Caco-2 (cell line): ENCODE data around the gene ZNF385A. TPM values are rescaled to one million over a fixed set of nuclear protein-coding genes. Genes with fewer than 3 reads are reported as not detected.

Source experiments
- BruUV-seq: library from RNA; stranded (reverse); fragments of 400-500 nt; replicated peaks from 2 replicates; lab custom pipeline; 2021; lab: Mats Ljungman, UMichigan
- CTCF ChIA-PET: fragments of 300-600 bp; sonication (Branson Sonifier 250); formaldehyde crosslinking; loops from one replicate; lab custom pipeline; 2022; ENCODE audit warnings: antibody characterized with exemption; lab: Charles Lee
- POLR2A ChIA-PET: fragments of 300-600 bp; sonication (Branson Sonifier 250); formaldehyde crosslinking; loops from one replicate; lab custom pipeline; 2022; ENCODE audit warnings: antibody characterized with exemption; lab: Charles Lee
- DNase-seq, 2 experiments: peaks; one replicate each; pipeline versions ENCODE4 v3.0.0 to v3.0.0-alpha.2; 2020 to 2022
- H3K27me3 ChIP-seq: replicated peaks from 2 replicates; pipeline ENCODE4 v1.6.0; 2011; ENCODE audit warnings: low read length; ENCODE audit not compliant: control insufficient read depth, insufficient read depth
- H3K36me3 ChIP-seq: 2 replicates; pipeline ENCODE4 v1.5.1; 2011; ENCODE audit warnings: low read length; ENCODE audit not compliant: control insufficient read depth, insufficient read depth
- H3K4me1 ChIP-seq: fragments of 250-450 bp; sonication (Bioruptor Pico); 2 replicates; pipeline ENCODE4 v1.5.1; 2020; ENCODE audit warnings: mild to moderate bottlenecking
- H3K4me3 ChIP-seq: 2 replicates; pipeline ENCODE4 v1.5.1; 2011; ENCODE audit warnings: low read depth, mild to moderate bottlenecking, control low read depth, low read length
- H3K9me3 ChIP-seq: fragments of 250-450 bp; sonication (Bioruptor Pico); 2 replicates; pipeline ENCODE4 v1.5.1; 2020; ENCODE audit warnings: mild to moderate bottlenecking, moderate library complexity
- H3K27ac Mint-ChIP-seq: one replicate; pipeline ENCODE4 v1.8.0; 2022; ENCODE audit warnings: mixed read lengths; ENCODE audit not compliant: unreplicated experiment
- H3K27me3 Mint-ChIP-seq: one replicate; pipeline ENCODE4 v1.8.0; 2022; ENCODE audit warnings: mixed read lengths; ENCODE audit not compliant: insufficient read depth, unreplicated experiment
- H3K36me3 Mint-ChIP-seq: one replicate; pipeline ENCODE4 v1.8.0; 2022; ENCODE audit warnings: mild to moderate bottlenecking, mixed read lengths; ENCODE audit not compliant: insufficient read depth, unreplicated experiment
- H3K4me1 Mint-ChIP-seq: one replicate; pipeline ENCODE4 v1.8.0; 2022; ENCODE audit warnings: low read depth, mixed read lengths; ENCODE audit not compliant: unreplicated experiment
- H3K4me3 Mint-ChIP-seq: one replicate; pipeline ENCODE4 v1.8.0; 2022; ENCODE audit warnings: mild to moderate bottlenecking, moderate library complexity, mixed read lengths; ENCODE audit not compliant: unreplicated experiment
- H3K9me3 Mint-ChIP-seq: one replicate; pipeline ENCODE4 v1.8.0; 2022; ENCODE audit warnings: mixed read lengths; ENCODE audit not compliant: unreplicated experiment
- CTCF ChIP-seq, 2 experiments: fragments of 200-600 bp in 1 of 2; IDR thresholded peaks; 1 replicate in 1 of 2; 2 replicates in 1 of 2; pipeline versions ENCODE4 v1.5.1 to v1.8.0; 2011 to 2022; ENCODE audit warnings: antibody characterized with exemption in 1 of 2, control low read depth in 1 of 2, inconsistent platforms in 1 of 2, low read depth in 1 of 2, low read length in 1 of 2, mild to moderate bottlenecking in 1 of 2, moderate library complexity in 1 of 2; ENCODE audit not compliant: insufficient read depth in 1 of 2, severe bottlenecking in 1 of 2, unreplicated experiment in 1 of 2
- intact Hi-C: fragments of 100-400 bp; cut with micrococcal nuclease; formaldehyde crosslinking; loops from one replicate; pipeline ENCODE4 v1.10.0; 2022; ENCODE audit not compliant: unreplicated experiment
- total RNA-seq: library from RNA; stranded (reverse); gene quantifications from 2 replicates; pipeline ENCODE4 v1.2.3, GENCODE V29; 2022

Gene ZNF385A
- total RNA-seq, 1 experiment from 2014 or later = 8.4 TPM

DNA sequence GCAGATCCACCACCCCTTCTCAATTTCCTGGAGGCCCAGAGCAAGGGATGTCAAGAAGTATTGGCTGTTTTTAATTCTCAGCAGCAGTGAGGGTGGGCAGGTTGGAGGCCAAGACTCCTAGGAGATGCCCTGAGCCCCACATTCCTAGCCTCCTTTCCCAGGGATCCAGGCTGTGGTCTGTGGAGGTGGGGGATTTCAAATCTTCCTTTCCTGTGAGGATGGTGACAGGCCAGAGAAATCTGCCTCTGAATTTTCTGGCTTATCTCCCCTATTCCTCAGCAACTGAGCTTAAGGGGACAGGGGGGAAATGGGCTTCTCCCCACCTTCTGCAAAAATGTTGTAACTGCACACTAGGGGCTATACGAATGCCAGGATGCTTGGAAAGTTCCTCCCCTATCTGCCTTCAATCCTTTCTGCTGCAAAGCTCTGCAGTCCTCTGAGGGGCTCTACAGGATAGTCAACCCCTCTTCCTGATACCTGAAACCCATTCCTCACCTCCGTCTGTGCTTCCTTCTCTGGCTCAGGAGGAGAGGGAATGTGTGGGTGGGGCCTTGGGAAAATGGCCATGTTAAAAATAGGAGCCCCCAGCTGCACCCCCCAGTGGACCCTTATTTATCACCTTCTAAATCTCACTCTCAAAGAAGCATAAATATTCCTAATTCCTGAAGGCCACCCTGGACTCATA, 26.9 kb downstream of the ZNF385A start:
- TF ChIP-seq CTCF (IDR thresholded peaks at IDR 0.05; ENCODE audit: insufficient read depth in 1 of 2, low read depth in 1 of 2, low read length in 1 of 2, severe bottlenecking in 1 of 2, unreplicated experiment in 1 of 2) = no peak
- no peak for DNase-seq
- POLR2A ChIA-PET = interaction anchor here (2.9 kb wide), 1 partner anchor 77 kb away, joined by 29 read pairs; the partner anchor contains the start of genes CBX5 and HNRNPA1
- Histone ChIP-seq H3K4me1 (peaks cover 11% of the 10 kb centered on the region), H3K36me3 (no peaks in the 10 kb centered on the region), H3K4me3 (peak overlapping the region; percentile 70; the same call in 1 of the 2 replicates), H3K27me3 (no peaks in the 10 kb centered on the region), H3K9me3 (no peaks in the 10 kb centered on the region)
- BruUV-seq = no TSS peak
- Mint-ChIP-seq H3K36me3 (no peaks in the 10 kb centered on the region), H3K4me3 (no peak overlapping the region), H3K4me1 (peaks cover 7% of the 10 kb centered on the region), H3K27me3 (no peaks in the 10 kb centered on the region), H3K9me3 (no peaks in the 10 kb centered on the region), H3K27ac (no peak overlapping the region)
- intact Hi-C loops = loop anchor here (2.0 kb wide), 1 partner anchor 57 kb away; the partner anchor contains the start of gene NFE2
- CTCF ChIA-PET = interaction anchor here (0.8 to 3.3 kb wide), 4 partner anchors 21 to 139 kb away, joined by 3 to 44 read pairs (median 18); partner anchors contain the start of gene COPZ1

DNA sequence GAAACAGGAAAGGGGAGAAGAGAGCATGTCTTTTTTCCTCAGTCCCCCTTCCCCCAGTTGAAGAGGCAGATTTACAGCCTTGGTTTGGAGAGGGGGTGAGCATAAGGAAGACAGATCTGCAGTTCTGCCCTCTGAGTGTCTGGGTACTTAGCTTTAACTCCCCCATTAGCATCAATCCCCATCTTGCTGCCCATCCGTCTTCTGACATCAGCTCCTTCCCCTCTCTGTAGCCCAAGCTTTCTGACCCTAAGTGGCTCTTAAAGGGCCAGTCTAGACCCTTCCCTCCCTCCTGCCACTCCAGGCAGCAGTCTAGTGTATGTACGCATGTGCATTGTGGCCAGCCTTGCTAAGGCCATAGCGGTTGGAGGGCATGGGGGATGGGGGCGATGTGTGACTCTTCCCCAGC, 27.6 kb downstream of the ZNF385A start:
- Mint-ChIP-seq H3K4me1 (peaks cover 7% of the 10 kb centered on the region), H3K9me3 (no peaks in the 10 kb centered on the region), H3K4me3 (no peak overlapping the region), H3K27ac (no peak overlapping the region), H3K36me3 (no peaks in the 10 kb centered on the region), H3K27me3 (no peaks in the 10 kb centered on the region)
- H3K36me3 ChIP-seq = no peaks in the 10 kb centered on the region
- DNase-seq = no peak
- intact Hi-C loops = no loop called here
- BruUV-seq = no TSS peak
- no peaks in the 10 kb centered on the region for H3K9me3 ChIP-seq
- TF ChIP-seq CTCF (IDR thresholded peaks at IDR 0.05; ENCODE audit: insufficient read depth in 1 of 2, low read depth in 1 of 2, low read length in 1 of 2, severe bottlenecking in 1 of 2, unreplicated experiment in 1 of 2) = no peak
- no peaks in the 10 kb centered on the region for H3K27me3 ChIP-seq
- H3K4me3 ChIP-seq = no peak overlapping the region
- CTCF ChIA-PET = interaction anchor here (1.2 kb wide), 2 partner anchors 20 to 32 kb away, joined by 3 read pairs; partner anchors contain the start of gene COPZ1
- POLR2A ChIA-PET = no interaction called here
- peaks cover 11% of the 10 kb centered on the region for H3K4me1 ChIP-seq

- Mint-ChIP-seq H3K9me3 (no peaks in the 10 kb centered on the region), H3K4me3 (no peak overlapping the region)
Observed at GRCh38 chr12:54356228-54356627, 28.3 kb downstream of the ZNF385A start.

More at GRCh38 chr12:54356228-54356627, 28.3 kb downstream of the ZNF385A start:
- Histone ChIP-seq H3K36me3 (no peaks in the 10 kb centered on the region), H3K4me3 (no peak overlapping the region), H3K9me3 (no peaks in the 10 kb centered on the region), H3K4me1 (peaks cover 11% of the 10 kb centered on the region), H3K27me3 (no peaks in the 10 kb centered on the region)
- no peaks in the 10 kb centered on the region for H3K27me3 Mint-ChIP-seq
- BruUV-seq = no TSS peak
- no peak for TF ChIP-seq CTCF (IDR thresholded peaks at IDR 0.05; ENCODE audit: insufficient read depth in 1 of 2, low read depth in 1 of 2, low read length in 1 of 2, severe bottlenecking in 1 of 2, unreplicated experiment in 1 of 2)
- intact Hi-C loops = no loop called here
- POLR2A ChIA-PET = no interaction called here
- H3K27ac Mint-ChIP-seq = no peak overlapping the region
- CTCF ChIA-PET = interaction anchor here (1.2 kb wide), 2 partner anchors 19 to 31 kb away, joined by 3 read pairs; partner anchors contain the start of gene COPZ1
- H3K4me1 Mint-ChIP-seq = peaks cover 7% of the 10 kb centered on the region
- H3K36me3 Mint-ChIP-seq = no peaks in the 10 kb centered on the region
- DNase-seq = no peak
